ENCODE data around the gene FCHSD2.

The FCHSD2 gene

GRCh38 chr11:72826942-72827480 lies 315.1 kb downstream of the FCHSD2 start:
- in situ Hi-C loops (cut with HindIII; ENCODE audit: low sequenced_read_pairs): loop anchor here (10.0 kb wide), 1 partner anchor 338 kb away; no protein-coding TSS in a partner anchor

DNA sequence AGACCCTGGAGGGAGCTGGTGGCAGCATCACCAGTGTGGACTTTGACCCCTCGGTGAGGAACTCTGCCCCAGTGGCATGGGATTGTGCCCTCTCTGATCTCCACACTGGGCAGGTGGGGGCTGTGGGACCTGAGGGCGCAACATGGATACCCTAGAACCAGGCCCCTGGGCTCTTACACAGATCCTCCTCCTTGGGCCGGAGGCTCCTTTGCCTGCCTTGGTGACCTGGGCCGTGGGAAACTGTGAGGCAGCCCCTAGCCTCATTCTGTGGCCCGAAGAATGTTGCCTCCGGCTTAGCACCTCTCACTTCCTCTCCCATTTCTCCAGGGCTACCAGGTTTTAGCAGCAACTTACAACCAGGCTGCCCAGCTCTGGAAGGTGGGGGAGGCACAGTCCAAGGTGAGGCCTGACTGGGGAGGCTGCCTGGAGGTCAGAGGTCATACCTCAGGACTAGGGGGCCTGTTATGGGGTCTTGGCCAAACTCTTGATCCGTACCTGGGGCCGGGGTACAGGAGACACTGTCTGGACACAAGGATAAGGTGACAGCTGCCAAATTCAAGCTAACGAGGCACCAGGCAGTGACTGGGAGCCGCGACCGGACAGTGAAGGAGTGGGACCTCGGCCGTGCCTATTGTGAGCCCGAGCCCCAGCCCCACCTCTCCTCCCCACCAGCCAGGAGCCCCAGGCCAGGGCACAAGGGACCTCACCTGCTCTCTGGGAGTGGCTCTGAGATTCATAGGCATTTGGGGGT lies 315.8 kb downstream of the FCHSD2 start:
- in situ Hi-C loops (cut with HindIII; ENCODE audit: low sequenced_read_pairs): loop anchor here (10.0 kb wide), 1 partner anchor 338 kb away; no protein-coding TSS in a partner anchor

GRCh38 chr11:72825661-72826060 lies 316.5 kb downstream of the FCHSD2 start:
- in situ Hi-C loops (cut with HindIII; ENCODE audit: low sequenced_read_pairs): loop anchor here (10.0 kb wide), 1 partner anchor 339 kb away; no protein-coding TSS in a partner anchor

DNA sequence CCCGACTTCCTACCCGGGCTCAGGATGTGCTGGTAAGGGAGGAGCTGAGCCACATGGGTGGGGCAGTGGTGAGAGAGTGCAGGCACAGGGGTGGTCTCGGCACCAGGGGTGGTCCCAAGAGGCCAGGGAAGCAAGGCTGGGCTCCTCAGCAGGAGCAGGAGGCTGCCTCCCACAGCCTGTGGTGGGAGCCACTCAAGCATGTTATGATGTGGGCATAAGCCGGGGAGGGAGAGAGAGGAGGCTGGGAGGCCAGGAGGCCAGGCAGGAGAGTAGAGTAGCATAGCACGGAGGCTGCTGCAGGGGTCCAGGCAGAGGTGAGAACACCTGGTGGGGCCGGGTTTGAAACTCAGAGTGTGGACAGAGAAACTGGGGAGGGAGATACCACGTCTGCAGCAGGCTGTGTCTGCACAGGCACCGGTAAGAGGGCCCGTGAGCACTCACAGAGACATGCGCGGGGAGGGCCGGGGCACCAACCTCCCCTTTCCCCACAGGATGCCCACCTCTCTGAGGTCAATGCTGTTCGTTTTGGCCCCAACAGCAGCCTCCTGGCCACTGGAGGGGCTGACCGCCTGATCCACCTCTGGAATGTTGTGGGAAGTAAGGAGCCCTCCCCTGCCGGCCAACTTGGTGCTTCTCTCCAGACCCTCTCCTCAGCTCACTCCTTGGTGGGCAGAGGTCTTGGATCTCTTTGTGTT lies 317.2 kb downstream of the FCHSD2 start:
- in situ Hi-C loops (cut with HindIII; ENCODE audit: low sequenced_read_pairs): loop anchor here (5.0 to 10.0 kb wide), 2 partner anchors 73 to 340 kb away; partner anchors contain the start of gene ARAP1

DNA sequence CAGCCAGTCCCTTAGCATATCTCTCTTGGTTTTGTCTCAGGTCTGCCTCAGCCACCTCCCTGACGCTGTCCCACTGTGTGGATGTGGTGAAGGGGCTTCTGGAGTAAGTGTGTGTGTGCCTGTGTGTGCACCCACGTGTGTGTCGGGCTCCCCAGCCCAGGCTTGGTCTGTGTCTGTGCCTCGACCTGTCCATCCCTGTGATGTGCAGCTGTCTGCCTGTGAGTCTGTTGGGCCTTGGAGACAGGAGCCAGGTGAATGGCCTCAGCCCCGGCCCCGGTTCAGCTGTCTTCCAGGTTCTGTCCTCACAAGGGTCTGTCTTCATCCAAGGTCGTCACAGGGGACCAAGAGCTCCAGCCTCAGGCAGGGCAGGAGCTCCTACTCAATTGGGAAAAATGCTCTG lies 318.1 kb downstream of the FCHSD2 start:
- in situ Hi-C loops (cut with HindIII; ENCODE audit: low sequenced_read_pairs): loop anchor here (5.0 to 10.0 kb wide), 2 partner anchors 72 to 341 kb away; partner anchors contain the start of gene ARAP1

DNA sequence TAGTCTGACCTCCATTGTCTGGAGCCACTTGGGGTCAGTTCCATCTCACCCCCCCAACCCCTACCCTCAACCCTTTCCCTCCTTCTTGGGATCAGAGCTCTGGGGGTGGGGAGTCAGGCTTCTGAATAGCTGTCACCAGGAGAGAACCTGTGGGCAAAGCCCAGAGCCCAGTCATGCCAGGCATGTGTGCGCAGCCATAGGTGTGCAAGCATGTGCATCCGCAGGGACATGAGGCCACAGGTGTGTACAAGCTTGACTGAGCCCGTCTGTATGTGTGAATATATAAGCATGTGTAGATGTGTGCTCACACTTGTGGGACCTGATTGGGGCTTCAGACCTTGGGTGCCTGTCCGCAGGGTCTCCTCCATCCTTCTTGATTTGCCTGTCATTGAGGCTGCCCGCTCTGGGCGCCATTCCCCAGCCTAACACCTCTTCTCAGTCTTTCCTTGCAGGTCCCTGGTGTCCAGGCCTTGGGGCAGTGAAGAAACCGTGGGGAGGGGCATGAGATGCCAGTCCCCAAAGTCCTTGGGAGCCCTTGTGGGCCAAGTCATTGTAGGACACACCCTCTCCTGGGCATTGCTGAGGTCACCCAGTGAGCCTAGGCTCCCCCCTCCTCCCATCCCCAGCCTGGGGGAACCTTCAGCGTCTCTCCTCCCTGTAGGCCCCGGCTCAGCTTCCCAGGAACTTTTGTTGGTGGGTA lies 318.9 kb downstream of the FCHSD2 start:
- in situ Hi-C loops (cut with HindIII; ENCODE audit: low sequenced_read_pairs): loop anchor here (5.0 to 10.0 kb wide), 2 partner anchors 71 to 342 kb away; partner anchors contain the start of gene ARAP1

DNA sequence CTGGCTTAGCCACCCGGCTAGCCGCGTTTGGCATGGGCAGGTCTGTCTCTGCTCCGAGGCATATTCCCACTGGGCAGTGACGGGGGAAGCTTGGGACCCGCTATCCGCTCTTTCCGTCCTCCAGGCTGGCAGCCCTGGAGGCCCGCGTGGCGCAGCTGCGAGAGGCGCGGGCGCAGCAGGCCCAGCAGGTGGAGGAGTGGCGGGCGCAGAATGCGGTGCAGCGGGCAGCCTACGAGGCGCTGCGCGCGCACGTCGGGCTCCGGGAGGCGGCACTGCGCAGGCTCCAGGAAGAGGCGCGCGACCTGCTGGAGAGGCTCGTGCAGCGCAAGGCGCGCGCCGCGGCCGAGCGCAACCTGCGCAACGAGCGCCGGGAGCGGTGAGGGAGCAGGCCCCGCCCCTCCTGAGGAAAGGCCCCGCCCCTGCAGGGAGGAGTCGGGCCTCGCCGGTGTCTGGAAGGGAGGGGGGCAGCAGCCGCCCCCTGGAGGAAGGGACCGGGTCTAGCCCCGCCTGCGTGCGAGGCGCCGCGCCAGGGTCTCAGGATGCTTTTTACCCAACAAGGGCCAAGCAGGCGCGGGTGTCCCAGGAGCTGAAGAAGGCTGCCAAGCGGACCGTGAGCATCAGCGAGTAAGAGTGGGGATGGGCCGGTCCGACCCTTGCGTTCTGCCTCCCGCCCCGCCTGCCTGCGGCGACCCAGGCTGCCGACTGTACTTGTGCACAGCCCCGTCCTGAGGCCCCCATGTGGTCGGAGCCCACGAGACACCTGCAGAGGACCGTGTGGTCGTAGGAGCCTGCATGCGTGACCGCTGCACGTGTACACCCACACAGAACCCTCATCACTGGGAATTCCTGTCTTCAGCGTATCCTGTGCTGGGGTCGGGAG lies 320.0 kb downstream of the FCHSD2 start:
- in situ Hi-C loops (cut with HindIII; ENCODE audit: low sequenced_read_pairs): loop anchor here (5.0 to 10.0 kb wide), 2 partner anchors 70 to 343 kb away; partner anchors contain the start of gene ARAP1

GRCh38 chr11:72821221-72821919 lies 320.7 kb downstream of the FCHSD2 start:
- in situ Hi-C loops (cut with HindIII; ENCODE audit: low sequenced_read_pairs): loop anchor here (5.0 to 10.0 kb wide), 2 partner anchors 69 to 343 kb away; partner anchors contain the start of gene ARAP1

- in situ Hi-C loops (cut with HindIII; ENCODE audit: low sequenced_read_pairs): loop anchor here (5.0 to 10.0 kb wide), 2 partner anchors 68 to 344 kb away; partner anchors contain the start of gene ARAP1
Measured at GRCh38 chr11:72820439-72821139, 321.5 kb downstream of the FCHSD2 start.

GRCh38 chr11:72818971-72819370 lies 323.1 kb downstream of the FCHSD2 start:
- in situ Hi-C loops (cut with HindIII; ENCODE audit: low sequenced_read_pairs): loop anchor here (10.0 kb wide), 1 partner anchor 56 kb away; no protein-coding TSS in a partner anchor

DNA sequence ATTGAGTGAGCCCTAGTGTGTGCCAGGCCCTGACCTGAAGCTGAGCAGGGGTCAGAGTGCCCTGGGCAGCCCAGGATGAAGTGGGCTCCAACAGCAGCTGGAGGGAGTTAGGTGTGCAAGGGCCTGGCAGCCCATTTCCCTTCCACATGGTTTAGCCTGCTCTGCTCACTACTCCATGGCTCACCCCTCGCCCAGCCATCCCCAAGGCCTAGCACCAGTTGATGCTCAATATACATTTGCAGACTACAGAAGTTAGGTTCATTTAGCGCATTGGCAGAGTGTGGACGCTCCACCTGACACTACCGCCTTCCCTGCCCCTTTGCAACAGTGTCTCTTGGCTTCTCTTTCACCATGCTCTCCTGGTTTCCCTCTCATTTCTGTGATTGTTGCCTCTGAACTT lies 324.2 kb downstream of the FCHSD2 start:
- in situ Hi-C loops (cut with HindIII; ENCODE audit: low sequenced_read_pairs): loop anchor here (10.0 kb wide), 1 partner anchor 57 kb away; no protein-coding TSS in a partner anchor

DNA sequence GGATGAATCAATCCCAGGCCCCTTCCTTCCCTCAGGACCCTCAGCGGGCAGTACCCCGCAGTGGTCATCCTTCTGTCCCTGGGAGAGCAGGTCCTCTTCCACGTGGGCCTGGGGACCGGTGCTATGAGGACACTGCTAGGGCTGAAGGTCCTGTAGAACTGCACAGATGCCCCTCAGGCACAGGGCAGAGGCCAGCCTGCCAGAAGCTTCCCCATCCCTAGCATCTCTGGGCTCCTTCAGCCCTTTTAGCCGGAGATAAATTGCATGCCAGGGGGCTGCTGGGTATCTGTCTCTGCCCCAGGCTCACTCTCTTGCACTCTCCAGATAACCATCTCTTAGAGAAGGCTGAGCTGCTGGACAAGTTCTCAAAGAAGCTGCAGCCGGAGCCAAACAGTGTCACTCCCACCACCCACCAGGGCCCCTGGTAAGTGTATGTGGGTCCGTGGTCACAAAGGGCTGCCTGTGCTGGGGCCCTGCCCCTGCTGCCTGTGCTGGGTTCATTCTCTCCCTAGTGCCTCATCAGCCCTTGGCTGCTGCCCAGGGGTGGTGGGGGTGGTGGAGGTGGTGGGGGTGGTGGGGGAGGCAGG lies 325.6 kb downstream of the FCHSD2 start:
- in situ Hi-C loops (cut with HindIII; ENCODE audit: low sequenced_read_pairs): loop anchor here (10.0 kb wide), 1 partner anchor 58 kb away; no protein-coding TSS in a partner anchor

GRCh38 chr11:72815110-72815618 lies 327.0 kb downstream of the FCHSD2 start:
- in situ Hi-C loops (cut with HindIII; ENCODE audit: low sequenced_read_pairs): loop anchor here (10.0 kb wide), 1 partner anchor 60 kb away; no protein-coding TSS in a partner anchor

DNA sequence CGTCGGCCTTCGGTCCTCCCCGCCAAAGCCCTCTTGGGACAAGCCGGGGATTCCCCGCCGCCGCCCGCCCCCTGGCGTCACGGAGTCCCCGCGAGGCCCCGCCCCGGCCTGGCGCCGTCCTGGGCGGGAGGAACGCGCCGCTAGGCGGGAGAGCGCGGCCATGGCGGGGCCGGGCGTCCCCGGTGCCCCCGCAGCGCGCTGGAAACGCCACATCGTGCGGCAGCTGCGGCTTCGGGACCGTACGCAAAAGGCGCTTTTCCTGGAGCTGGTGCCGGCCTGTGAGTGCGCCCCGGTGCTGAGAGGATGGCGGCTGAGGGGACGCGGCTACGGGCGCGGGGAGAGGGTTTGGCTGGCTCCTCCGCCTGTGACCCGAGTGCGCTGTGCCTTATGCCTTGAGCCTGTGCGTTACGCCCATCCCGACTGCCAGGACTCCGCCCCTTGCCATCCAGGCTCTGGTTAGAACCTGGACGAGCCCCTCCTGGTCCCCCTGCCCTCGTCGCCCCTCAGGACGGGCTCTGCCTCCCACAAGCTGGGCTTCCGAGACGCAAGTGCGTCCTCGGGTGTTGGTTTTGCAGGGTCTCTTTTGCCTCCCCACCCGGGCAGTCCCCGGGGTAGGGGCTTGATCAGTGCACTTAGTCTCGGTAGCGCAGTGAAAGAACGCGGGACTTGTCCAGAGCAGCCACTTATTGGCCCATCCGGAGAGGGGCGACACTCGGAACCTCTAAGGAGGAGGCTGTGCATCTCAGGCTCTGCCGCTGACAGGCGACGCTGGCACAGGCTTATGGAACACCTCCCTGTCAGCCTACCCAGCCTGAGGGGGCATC lies 327.6 kb downstream of the FCHSD2 start, which contains the start of gene ATG16L2:
TSS of gene ATG16L2 (plus strand) at position 126 of the 824 bp plus-strand sequence. CDS start at position 161, 35 bp downstream.
- in situ Hi-C loops (cut with HindIII; ENCODE audit: low sequenced_read_pairs): loop anchor here (10.0 kb wide), 1 partner anchor 60 kb away; no protein-coding TSS in a partner anchor

DNA sequence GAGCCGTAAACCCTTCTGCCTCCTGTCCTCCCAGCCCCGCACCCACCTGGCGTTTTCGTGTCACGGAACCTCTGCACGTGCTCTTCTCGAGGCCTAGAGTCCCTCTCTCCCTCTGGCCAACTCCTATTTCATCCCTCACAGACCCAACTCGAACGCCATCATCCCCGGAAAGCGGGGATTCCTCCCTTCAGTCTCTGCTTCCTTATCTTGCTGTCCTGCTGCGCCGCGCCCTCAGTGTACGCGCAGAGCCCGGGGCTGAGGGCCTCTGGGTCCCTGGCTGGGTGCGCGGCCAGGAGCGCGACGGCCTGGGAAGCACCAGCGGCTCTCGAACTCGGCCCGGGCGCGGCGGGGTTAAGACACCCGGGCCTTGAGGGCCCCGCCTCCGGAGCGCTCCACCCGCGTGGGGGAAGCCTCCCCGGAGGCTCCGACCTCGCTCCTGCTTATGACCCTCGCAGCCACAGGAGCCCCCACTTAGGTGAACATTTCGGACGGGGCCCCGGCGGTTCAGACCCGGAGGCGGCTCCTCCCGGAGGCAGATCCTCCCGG lies 328.3 kb downstream of the FCHSD2 start:
- in situ Hi-C loops (cut with HindIII; ENCODE audit: low sequenced_read_pairs): loop anchor here (10.0 kb wide), 1 partner anchor 61 kb away; no protein-coding TSS in a partner anchor
